ENCODE data around the gene CCR5.

GRCh38 chr3:46400000-46400734 is 29.4 kb downstream of the CCR5 start:
- TF ChIP-seq EZH2 (IDR thresholded peaks at IDR 0.05; ENCODE audit: borderline replicate concordance, low read length) (no peak), CTCF (conservative IDR thresholded peaks at IDR 0.05 in 1 of 2, IDR thresholded peaks at IDR 0.05 in 1 of 2; ENCODE audit: extremely low read depth in 1 of 2, insufficient read depth in 1 of 2, low read depth in 1 of 2, low read length in 2 of 2) (no peak)

Data from mammary epithelial cell (primary cell).